IMR-90 (cell line): ENCODE measurements around the gene FBXW7. TPM values are rescaled to one million over a fixed set of nuclear protein-coding genes. Genes with fewer than 3 reads are reported as not detected.
A peak's percentile ranks its signal among the peaks of the same experiment; 100 is the strongest.

ENCODE experiments used
- ATAC-seq: fragments of 200-7000 bp; cut with Tn5 transposase; 2 replicates; pipeline ENCODE4 v1.9.1; 2020; ENCODE audit warnings: low read depth, mild to moderate bottlenecking, moderate library complexity
- BruUV-seq: library from RNA; stranded (reverse); fragments of 400-500 nt; replicated peaks from 2 replicates; lab custom pipeline; 2021; lab: Mats Ljungman, UMichigan
- CTCF ChIA-PET: fragments of 300-600 bp; formaldehyde crosslinking; extraction: SDS; loops from one replicate; lab custom pipeline; 2021; ENCODE audit warnings: antibody characterized with exemption; lab: Yijun Ruan, JAX
- POLR2A ChIA-PET: fragments of 300-600 bp; sonication (Branson Sonifier 250); formaldehyde crosslinking; loops from one replicate; lab custom pipeline; 2022; ENCODE audit warnings: antibody characterized with exemption; ENCODE audit not compliant: unreplicated experiment; lab: Charles Lee
- DNase-seq: peaks from one replicate; pipeline ENCODE4 v3.0.0; 2013
- H2AFZ ChIP-seq: replicated peaks from 2 replicates; pipeline ENCODE3; 2013; ENCODE audit warnings: low read length, mild to moderate bottlenecking; ENCODE audit not compliant: poor library complexity
- H2AK5ac ChIP-seq: 2 replicates; pipeline ENCODE4 v1.6.1; 2013; ENCODE audit warnings: low read depth, low read length, inconsistent platforms
- H2AK9ac ChIP-seq: replicated peaks from 2 replicates; pipeline ENCODE3; 2013; ENCODE audit warnings: mild to moderate bottlenecking, low read depth, low read length, moderate library complexity; ENCODE audit not compliant: poor library complexity
- H2BK120ac ChIP-seq: 2 replicates; pipeline ENCODE4 v1.6.1; 2013; ENCODE audit warnings: low read depth, low read length, inconsistent platforms
- H2BK15ac ChIP-seq: 3 replicates; pipeline ENCODE4 v1.6.1; 2013; ENCODE audit warnings: low read depth, low read length, inconsistent platforms
- H2BK20ac ChIP-seq: 2 replicates; pipeline ENCODE4 v1.6.1; 2013; ENCODE audit warnings: low read depth, mild to moderate bottlenecking, inconsistent platforms, low read length, moderate library complexity
- H2BK5ac ChIP-seq: 2 replicates; pipeline ENCODE4 v1.6.1; 2013; ENCODE audit warnings: mild to moderate bottlenecking, low read depth, low read length, inconsistent platforms; ENCODE audit not compliant: poor library complexity, severe bottlenecking
- H3K14ac ChIP-seq: replicated peaks from 2 replicates; pipeline ENCODE4 v1.6.1; 2013; ENCODE audit warnings: low read depth, low read length, inconsistent platforms
- H3K18ac ChIP-seq: 2 replicates; pipeline ENCODE4 v1.6.1; 2013; ENCODE audit warnings: low read depth, low read length, control low read depth
- H3K23ac ChIP-seq: 2 replicates; pipeline ENCODE4 v1.6.1; 2013; ENCODE audit warnings: low read depth, low read length, inconsistent platforms
- H3K27ac ChIP-seq: 2 replicates; pipeline ENCODE4 v1.5.1; 2013; ENCODE audit warnings: mild to moderate bottlenecking, control low read depth, low read length; ENCODE audit not compliant: insufficient read depth
- H3K27me3 ChIP-seq: 2 replicates; pipeline ENCODE4 v1.6.1; 2013; ENCODE audit warnings: low read length; ENCODE audit not compliant: control insufficient read depth, insufficient read depth
- H3K36me3 ChIP-seq: 2 replicates; pipeline ENCODE4 v1.6.1; 2013; ENCODE audit warnings: low read length, mixed read lengths; ENCODE audit not compliant: control insufficient read depth, insufficient read depth
- H3K4ac ChIP-seq: 2 replicates; pipeline ENCODE4 v1.6.1; 2013; ENCODE audit warnings: low read depth, low read length, inconsistent platforms
- H3K4me1 ChIP-seq: 2 replicates; pipeline ENCODE4 v1.6.1; 2013; ENCODE audit warnings: low read length, mixed read lengths; ENCODE audit not compliant: control insufficient read depth, insufficient read depth
- H3K4me2 ChIP-seq: 2 replicates; pipeline ENCODE4 v1.6.1; 2013; ENCODE audit warnings: low read depth, mild to moderate bottlenecking, control low read depth, low read length, moderate library complexity
- H3K4me3 ChIP-seq: 2 replicates; pipeline ENCODE4 v1.5.1; 2013; ENCODE audit warnings: low read depth, mild to moderate bottlenecking, control low read depth, low read length, moderate library complexity; ENCODE audit not compliant: insufficient read depth
- H3K56ac ChIP-seq: 2 replicates; pipeline ENCODE4 v1.6.1; 2013; ENCODE audit warnings: low read length, inconsistent platforms; ENCODE audit not compliant: insufficient read depth; ENCODE audit errors: extremely low read depth
- H3K79me1 ChIP-seq, 2 experiments: 2 replicates each; pipeline ENCODE4 v1.6.1; 2013; ENCODE audit warnings: low read length in 2 of 2, inconsistent platforms in 1 of 2, low read depth in 1 of 2
- H3K9ac ChIP-seq: 2 replicates; pipeline ENCODE4 v1.6.1; 2013; ENCODE audit warnings: low read depth, low read length, control low read depth
- H3K9me1 ChIP-seq: 2 replicates; pipeline ENCODE4 v1.6.1; 2013; ENCODE audit warnings: low read length, inconsistent platforms; ENCODE audit not compliant: insufficient read depth
- H3K9me3 ChIP-seq: 2 replicates; pipeline ENCODE4 v1.6.1; 2013; ENCODE audit warnings: low read length; ENCODE audit not compliant: control insufficient read depth, insufficient read depth
- H4K20me1 ChIP-seq: 2 replicates; pipeline ENCODE4 v1.6.1; 2013; ENCODE audit warnings: low read length, inconsistent platforms; ENCODE audit not compliant: insufficient read depth
- H4K5ac ChIP-seq: 2 replicates; pipeline ENCODE4 v1.6.1; 2013; ENCODE audit warnings: mild to moderate bottlenecking, low read depth, low read length, control low read depth
- H4K8ac ChIP-seq, 2 experiments: 2 replicates each; pipeline ENCODE4 v1.6.1; 2013; ENCODE audit warnings: low read depth in 2 of 2, low read length in 2 of 2, control low read depth in 1 of 2, inconsistent platforms in 1 of 2
- H4K91ac ChIP-seq: 2 replicates; pipeline ENCODE4 v1.6.1; 2013; ENCODE audit warnings: low read depth, low read length, inconsistent platforms; ENCODE audit not compliant: insufficient read depth
- BHLHE40 ChIP-seq: fragments of 150-350 bp; IDR thresholded peaks from 2 replicates; pipeline ENCODE4 v1.6.1; 2016; ENCODE audit warnings: mild to moderate bottlenecking, low read depth, low read length
- CEBPB ChIP-seq: IDR thresholded peaks from 2 replicates; pipeline ENCODE4 v1.6.1; 2012; ENCODE audit warnings: low read depth, low read length, improper control_type of control experiment
- CHD1 ChIP-seq: IDR thresholded peaks from 2 replicates; pipeline ENCODE4 v1.6.1; 2012; ENCODE audit warnings: low read depth, low read length, improper control_type of control experiment
- CTCF ChIP-seq: conservative IDR thresholded peaks from 2 replicates; pipeline ENCODE4 v1.5.1; 2012; ENCODE audit warnings: mild to moderate bottlenecking, low read depth, low read length, improper control_type of control experiment
- ELK1 ChIP-seq: fragments of 150-350 bp; IDR thresholded peaks from 2 replicates; pipeline ENCODE4 v1.6.1; 2016; ENCODE audit warnings: low read depth, mild to moderate bottlenecking, low read length, moderate library complexity, borderline replicate concordance
- FOS ChIP-seq: fragments of 150-350 bp; IDR thresholded peaks from 2 replicates; pipeline ENCODE4 v1.6.1; 2016; ENCODE audit warnings: low read depth, low read length
- MAFK ChIP-seq: IDR thresholded peaks from 2 replicates; pipeline ENCODE4 v1.6.1; 2012; ENCODE audit warnings: low read depth, low read length, improper control_type of control experiment
- MAZ ChIP-seq: IDR thresholded peaks from 2 replicates; pipeline ENCODE4 v1.6.1; 2012; ENCODE audit warnings: low read depth, mild to moderate bottlenecking, low read length, improper control_type of control experiment, moderate library complexity, borderline replicate concordance
- MXI1 ChIP-seq: IDR thresholded peaks from 2 replicates; pipeline ENCODE4 v1.6.1; 2012; ENCODE audit warnings: low read depth, mild to moderate bottlenecking, low read length, moderate library complexity, borderline replicate concordance
- NFE2L2 ChIP-seq: fragments of 150-350 bp; IDR thresholded peaks from 2 replicates; pipeline ENCODE4 v1.6.1; 2016; ENCODE audit warnings: low read depth, mild to moderate bottlenecking, low read length
- POLR2A ChIP-seq: IDR thresholded peaks from 2 replicates; pipeline ENCODE4 v1.6.1; 2012; ENCODE audit warnings: mild to moderate bottlenecking, low read depth, low read length
- RAD21 ChIP-seq: IDR thresholded peaks from 2 replicates; pipeline ENCODE4 v1.6.1; 2012; ENCODE audit warnings: low read length, improper control_type of control experiment
- RCOR1 ChIP-seq: IDR thresholded peaks from 2 replicates; pipeline ENCODE4 v1.6.1; 2012; ENCODE audit warnings: mild to moderate bottlenecking, low read length, improper control_type of control experiment; ENCODE audit not compliant: insufficient replicate concordance
- RFX5 ChIP-seq: IDR thresholded peaks from 2 replicates; pipeline ENCODE4 v1.8.0; 2012; ENCODE audit warnings: low read depth, mild to moderate bottlenecking, low read length, moderate library complexity
- SMC3 ChIP-seq: fragments of 150-350 bp; IDR thresholded peaks from 2 replicates; pipeline ENCODE4 v1.6.1; 2016; ENCODE audit warnings: low read depth, mild to moderate bottlenecking, antibody characterized with exemption, low read length, moderate library complexity
- USF2 ChIP-seq: fragments of 150-350 bp; IDR thresholded peaks from 2 replicates; pipeline ENCODE4 v1.6.1; 2017; ENCODE audit warnings: mild to moderate bottlenecking, antibody characterized with exemption, low read length, low read depth
- WGBS, 2 experiments: methylation state at CpG; one replicate each; pipeline versions ENCODE4 v1.1.5 to v1.1.7; 2013; ENCODE audit warnings: missing lambda C conversion rate in 2 of 2; ENCODE audit not compliant: insufficient read length in 1 of 2; ENCODE audit errors: extremely low coverage in 2 of 2; 5-methylcytosine and 5-hydroxymethylcytosine counted together
- dilution Hi-C: fragments of 300-500 bp; cut with HindIII; formaldehyde crosslinking; loops from one replicate; pipeline ENCODE4 v1.14.3; 2018; ENCODE audit warnings: low sequenced_read_pairs; ENCODE audit not compliant: unreplicated experiment
- in situ Hi-C: fragments of 300-500 bp; cut with MboI; formaldehyde crosslinking; loops from 3 replicates; pipeline ENCODE4 v1.14.3; 2019; ENCODE audit warnings: low sequenced_read_pairs, inconsistent platforms, mixed read lengths
- intact Hi-C: fragments of 100-400 bp; cut with micrococcal nuclease; formaldehyde crosslinking; loops from 2 replicates; pipeline ENCODE4 v1.10.0; 2022
- polyA plus RNA-seq, 3 experiments: library from polyadenylated mRNA; depleted of rRNA; stranded (reverse); fragments of >200 nt; gene quantifications; 2 replicates each; pipeline ENCODE4 v1.2.3, GENCODE V29; 2012; ENCODE audit warnings: low replicate concordance in 1 of 3
- total RNA-seq: library from RNA; depleted of rRNA; stranded (reverse); fragments of >200 nt; gene quantifications from 2 replicates; pipeline ENCODE4 v1.2.3, GENCODE V29; 2012

Gene FBXW7
- total and polyA plus RNA-seq, 2 of the 4 experiments (the other 2 are of a cell fraction): 7.2 to 27.4 TPM

- Histone ChIP-seq H2BK20ac (no peak overlapping the region), H3K9me3 (no peaks in the 10 kb centered on the region), H3K9ac (no peak overlapping the region), H2BK5ac (no peak overlapping the region), H3K18ac (no peak overlapping the region), H3K14ac (no peak overlapping the region), H4K5ac (no peak overlapping the region), H4K20me1 (peaks cover 15% of the 10 kb centered on the region), H3K56ac (no peak overlapping the region), H3K4me3 (no peak overlapping the region), H2AFZ (no peak overlapping the region), H2AK5ac (no peak overlapping the region), H3K4me2 (no peak overlapping the region), H3K36me3 (no peaks in the 10 kb centered on the region), H3K9me1 (peaks cover 4% of the 10 kb centered on the region; the same call in 1 of the 2 replicates), H3K79me1 (peaks cover 25 to 49% of the 10 kb centered on the region in 2 experiments), H2BK15ac (no peak overlapping the region), H2AK9ac (no peak overlapping the region), H3K23ac (no peak overlapping the region), H4K91ac (no peak overlapping the region), H3K4ac (no peak overlapping the region), H4K8ac (no peak overlapping the region), H3K27ac (no peak overlapping the region), H3K27me3 (no peaks in the 10 kb centered on the region), H3K4me1 (peaks cover 3% of the 10 kb centered on the region; the same call in 1 of the 2 replicates), H2BK120ac (no peak overlapping the region)
- dilution Hi-C loops: no loop called here
- POLR2A ChIA-PET: no interaction called here
- no TSS peak for BruUV-seq
- CTCF ChIA-PET: interaction anchor here (1.6 kb wide), 1 partner anchor 9 kb away, joined by 3 read pairs; no protein-coding TSS in a partner anchor
- TF ChIP-seq FOS (no peak), MAFK (no peak), ELK1 (no peak), MAZ (no peak), CEBPB (no peak), POLR2A (no peak), NFE2L2 (no peak), USF2 (no peak), BHLHE40 (no peak), RCOR1 (no peak), CTCF (no peak), MXI1 (no peak), RFX5 (no peak), SMC3 (no peak), CHD1 (no peak), RAD21 (no peak)
- intact Hi-C loops: no loop called here
- ATAC-seq (peak; percentile 14; the same call in 1 of the 2 replicates), DNase-seq (no peak)
- in situ Hi-C loops: loop anchor here (10.0 kb wide), 1 partner anchor 225 kb away; no protein-coding TSS in a partner anchor
- no CpG with 5 or more reads among the region's 3 CpGs for WGBS, 2 experiments
These were observed 26.2 kb downstream of the FBXW7 start for GRCh38 chr4:152509595-152510225.
